ENCODE measurements around the gene SOHLH1.

GRCh38 chr9:135663857-135664256, 35.4 kb downstream of the SOHLH1 start:
- TF ChIP-seq GATA2 (IDR thresholded peaks at IDR 0.05; ENCODE audit: low read depth, low read length) (no peak), GATA3 (IDR thresholded peaks at IDR 0.05; ENCODE audit: low read depth, low read length) (no peak)

All from SH-SY5Y (cell line).